HG03066 (cell line): ENCODE data around the gene NCOR1.
"Not testable (repeated sequence)": the region's sequence is repeated elsewhere in the genome, so short reads cannot be mapped to it uniquely, and the experiment has no call there.

Source experiments
- ATAC-seq: cut with Tn5 transposase; IDR thresholded peaks from one replicate; pipeline ENCODE4 v1.9.1; 2021; ENCODE audit warnings: low read depth; ENCODE audit not compliant: unreplicated experiment

The NCOR1 gene

GRCh38 chr17:16215965-16216316, 607 bp upstream of the NCOR1 start:
- peak; percentile 3 for ATAC-seq

- ATAC-seq = peak; percentile 25
These were observed 397 bp downstream of the NCOR1 start for GRCh38 chr17:16215002-16215272.

- ATAC-seq = no peak
These were observed 938 bp downstream of the NCOR1 start for GRCh38 chr17:16214190-16215001.

GRCh38 chr17:16212793-16213192, 2.5 kb downstream of the NCOR1 start:
- no peak for ATAC-seq

GRCh38 chr17:16211590-16211989, 3.7 kb downstream of the NCOR1 start:
- no peak for ATAC-seq

GRCh38 chr17:16204763-16205162, 10.6 kb downstream of the NCOR1 start:
- ATAC-seq = not testable (repeated sequence)

GRCh38 chr17:16202554-16203500, 12.5 kb downstream of the NCOR1 start:
- not testable (repeated sequence) for ATAC-seq

GRCh38 chr17:16201693-16202131, 13.6 kb downstream of the NCOR1 start:
- ATAC-seq = not testable (repeated sequence)

GRCh38 chr17:16199093-16199492, 16.2 kb downstream of the NCOR1 start:
- no peak for ATAC-seq

- ATAC-seq = no peak
These were observed 18.1 kb downstream of the NCOR1 start for GRCh38 chr17:16197276-16197675.

GRCh38 chr17:16194307-16194835, 21.0 kb downstream of the NCOR1 start:
- ATAC-seq = not testable (repeated sequence)

- no peak for ATAC-seq
These were observed 23.7 kb downstream of the NCOR1 start for GRCh38 chr17:16191604-16192003.

- no peak for ATAC-seq
These were observed 24.5 kb downstream of the NCOR1 start for GRCh38 chr17:16190703-16191360.

- ATAC-seq = no peak
These were observed 25.5 kb downstream of the NCOR1 start for GRCh38 chr17:16189791-16190348.

- ATAC-seq = no peak
These were observed 27.7 kb downstream of the NCOR1 start for GRCh38 chr17:16187642-16188041.

GRCh38 chr17:16181581-16181980, 33.8 kb downstream of the NCOR1 start:
- ATAC-seq = no peak

GRCh38 chr17:16178836-16179235, 36.5 kb downstream of the NCOR1 start:
- ATAC-seq = no peak

- ATAC-seq = no peak
These were observed 43.7 kb downstream of the NCOR1 start for GRCh38 chr17:16171613-16172012.

GRCh38 chr17:16166766-16167165, 48.6 kb downstream of the NCOR1 start:
- not testable (repeated sequence) for ATAC-seq

GRCh38 chr17:16158714-16159113, 56.6 kb downstream of the NCOR1 start:
- ATAC-seq = no peak

GRCh38 chr17:16155536-16155935, 59.8 kb downstream of the NCOR1 start:
- ATAC-seq = no peak
